GM19438 (cell line): ENCODE measurements around the gene PPIL6.

Source experiments
- ATAC-seq: cut with Tn5 transposase; IDR thresholded peaks from one replicate; pipeline ENCODE4 v1.9.1; 2021; ENCODE audit warnings: low read depth; ENCODE audit not compliant: unreplicated experiment

PPIL6 gene

DNA sequence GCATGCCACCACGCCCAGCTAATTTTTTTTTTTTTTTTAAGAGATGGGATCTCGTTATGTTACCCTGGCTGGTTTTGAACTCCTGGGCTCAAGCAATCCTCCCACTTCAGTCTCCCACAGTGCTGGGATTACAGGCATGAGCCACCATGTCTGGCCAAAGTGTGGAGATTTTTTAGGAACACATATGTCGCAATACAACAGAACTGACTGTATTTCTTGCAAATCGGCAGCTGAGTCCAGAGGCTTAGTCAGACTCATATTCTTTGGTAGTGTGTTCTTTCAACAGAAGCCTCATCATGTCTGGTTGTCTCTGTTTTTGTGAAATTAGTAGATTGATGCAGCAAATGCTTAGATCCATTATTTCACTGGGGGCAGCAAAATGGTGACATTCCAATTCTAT lies 34.2 kb downstream of the PPIL6 start:
- no peak for ATAC-seq

DNA sequence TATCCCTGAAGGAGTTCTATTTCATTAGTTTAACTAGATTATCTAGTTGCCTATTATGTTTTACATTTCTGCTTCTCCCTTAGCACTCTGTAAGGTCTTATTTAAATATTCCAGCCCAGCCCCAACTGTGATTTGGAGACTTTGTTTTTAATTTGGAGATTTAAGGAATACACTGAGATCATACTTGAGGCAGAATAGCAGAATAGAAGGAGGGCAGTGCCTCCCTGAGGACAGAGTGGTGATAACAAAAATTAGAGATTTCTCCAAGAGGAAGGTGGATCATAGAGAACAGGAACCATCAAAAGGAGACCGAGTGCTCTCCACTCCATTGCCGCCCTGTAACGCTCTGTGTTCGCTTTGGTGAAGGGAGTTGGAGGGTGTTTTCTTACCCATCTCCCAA lies 43.4 kb downstream of the PPIL6 start:
- no peak for ATAC-seq

DNA sequence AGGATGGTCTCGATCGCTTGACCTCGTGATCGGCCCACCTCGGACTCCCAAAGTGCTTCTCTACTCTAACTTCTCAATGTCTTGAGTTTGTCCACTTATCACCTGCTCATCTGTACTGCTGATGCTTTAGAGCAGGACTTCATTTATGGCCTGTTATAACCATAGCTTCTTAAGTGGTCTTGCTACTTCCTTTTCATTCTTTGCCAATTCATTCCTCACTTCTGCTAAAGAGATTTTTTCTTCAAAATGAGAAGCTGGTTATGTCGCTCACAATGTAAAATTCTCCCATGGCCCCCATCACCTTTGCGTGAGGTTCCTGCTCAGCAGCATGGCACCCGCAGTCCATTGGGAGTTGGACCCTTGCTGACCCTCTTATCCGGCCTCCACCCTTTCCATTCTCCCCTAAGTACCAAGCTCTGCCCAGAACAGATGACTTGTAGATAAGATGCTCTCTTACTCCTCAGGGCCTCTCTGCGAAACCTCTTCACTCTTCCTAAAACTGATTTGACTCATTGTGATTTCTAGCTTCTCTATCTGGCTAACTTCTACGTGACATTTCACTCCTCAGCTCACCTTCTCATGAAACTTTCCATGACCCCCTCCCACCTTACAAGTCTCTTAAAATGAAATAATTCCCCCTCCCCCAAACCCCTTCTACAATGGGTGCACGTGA lies 44.2 kb downstream of the PPIL6 start:
- ATAC-seq = no peak

DNA sequence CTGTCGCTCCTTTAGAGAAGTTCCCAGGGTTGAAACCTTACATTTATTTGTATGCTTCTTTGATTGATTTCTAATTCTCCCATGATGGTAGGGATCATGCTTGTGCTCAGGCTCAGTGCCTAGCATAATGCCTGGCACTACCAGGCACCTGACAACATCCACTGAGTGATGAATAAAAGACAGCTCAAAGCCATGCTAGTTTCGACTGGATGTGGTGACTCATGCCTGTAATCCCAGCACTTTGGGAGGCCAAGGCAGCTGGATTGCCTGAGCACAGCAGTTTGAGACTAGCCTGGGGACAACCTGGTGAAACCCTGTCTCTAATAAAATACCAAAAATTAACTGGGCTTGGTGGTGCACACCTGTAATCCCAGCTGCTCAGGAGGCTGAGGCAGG lies 46.5 kb downstream of the PPIL6 start:
- no peak for ATAC-seq

DNA sequence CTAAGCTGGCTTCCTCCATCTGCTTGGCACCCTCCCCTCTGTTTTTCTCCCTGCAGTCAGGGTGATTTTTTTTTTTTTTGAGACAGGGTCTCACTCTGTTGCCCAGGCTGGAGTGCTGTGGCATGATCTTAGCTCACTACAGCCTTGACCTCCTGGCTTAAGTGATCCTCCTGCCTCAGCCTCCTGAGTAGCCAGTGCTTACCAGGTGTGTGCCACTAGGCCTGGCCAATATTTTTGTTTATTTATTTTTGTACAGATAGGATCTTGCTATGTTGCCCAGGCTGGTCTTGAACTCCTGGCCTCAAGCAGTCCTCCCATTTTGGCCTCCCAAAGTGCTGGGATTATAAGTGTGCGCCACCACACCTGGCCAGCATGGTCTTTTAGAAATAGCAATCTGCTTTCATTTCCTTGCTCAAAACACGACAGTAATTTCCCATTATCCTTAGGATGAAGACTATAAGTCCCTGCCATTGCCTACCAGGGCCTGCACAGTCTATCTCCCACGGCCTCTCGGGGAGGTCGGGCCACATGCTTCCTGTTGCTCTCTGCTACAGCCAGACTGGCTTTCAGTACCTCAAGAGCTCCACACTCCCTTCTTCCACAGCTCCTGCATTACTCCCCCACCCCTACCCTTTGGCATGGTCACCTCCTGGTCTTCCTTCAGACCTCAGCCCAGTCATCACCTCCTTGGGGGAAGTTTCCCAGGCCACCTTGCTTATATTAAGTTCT lies 47.1 kb downstream of the PPIL6 start:
- no peak for ATAC-seq

DNA sequence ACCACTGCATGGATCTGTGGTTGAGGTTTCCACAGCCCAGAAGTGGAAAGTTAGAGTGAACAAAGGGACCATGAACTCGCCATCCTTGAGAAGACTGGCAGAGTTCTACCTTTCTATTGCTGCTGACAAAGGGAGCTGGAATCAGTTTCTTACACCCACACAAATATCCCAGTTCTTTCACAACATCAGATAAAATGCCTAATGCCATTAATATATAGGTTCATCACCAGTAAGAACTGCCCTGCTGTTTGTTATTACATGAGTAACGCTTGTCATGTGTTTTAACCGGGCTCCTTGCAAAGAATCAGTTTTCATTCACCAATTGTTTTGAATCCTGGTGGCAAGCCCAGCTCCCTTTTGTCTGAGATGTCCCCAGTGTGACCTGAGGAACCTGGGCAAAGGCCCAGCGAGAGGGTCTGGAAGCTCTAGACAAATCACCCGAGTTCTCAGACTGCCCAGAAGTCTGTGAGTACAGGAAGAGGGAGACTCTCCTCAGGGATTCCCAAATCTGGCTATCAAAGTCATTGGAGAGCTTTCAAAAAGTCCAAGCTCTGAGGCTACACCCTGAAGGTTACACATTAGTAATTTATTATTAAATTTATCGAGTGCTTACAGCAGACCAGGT lies 50.7 kb downstream of the PPIL6 start:
- no peak for ATAC-seq

DNA sequence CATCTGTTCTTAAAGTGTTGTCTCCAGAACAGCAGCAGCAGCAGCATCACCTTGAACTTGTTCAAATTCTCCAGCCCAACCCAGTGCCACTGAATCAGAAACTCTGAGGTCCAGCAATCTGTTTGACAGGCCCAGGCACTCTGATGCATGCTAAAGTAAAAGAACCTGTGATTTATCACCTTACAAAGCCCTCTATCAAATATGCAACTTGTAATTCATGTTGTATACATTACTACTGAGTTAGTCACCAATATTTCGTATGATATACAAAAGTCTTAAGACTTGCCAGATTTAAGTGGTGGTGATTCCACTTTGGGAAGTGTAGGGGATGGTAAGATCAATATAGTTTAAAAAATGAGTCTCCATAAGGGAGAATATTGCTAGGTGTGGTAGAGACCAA lies 52.2 kb downstream of the PPIL6 start:
- no peak for ATAC-seq

DNA sequence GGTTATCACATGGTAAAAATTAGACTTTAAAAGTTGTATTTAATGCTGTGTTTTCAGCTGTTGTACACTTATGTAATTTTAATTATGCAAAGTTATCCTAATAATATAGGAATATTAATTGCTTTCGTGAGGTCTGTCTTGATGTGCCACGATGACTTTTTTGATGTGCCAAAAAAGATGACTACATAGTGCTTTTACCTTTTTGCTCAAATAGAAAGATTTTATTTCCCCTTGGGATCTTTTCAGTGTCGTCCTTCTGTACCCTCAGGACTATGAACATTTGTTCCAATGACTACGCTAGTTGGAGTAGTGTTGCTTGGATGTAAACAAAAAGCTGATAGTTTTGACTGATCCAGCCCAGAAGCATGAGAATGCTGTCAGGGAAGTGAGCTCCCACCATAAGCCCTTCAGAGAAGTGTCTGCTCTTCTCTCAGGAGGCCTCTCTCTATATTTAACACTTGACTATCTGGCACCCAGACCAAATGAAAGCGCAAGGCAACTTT lies 56.9 kb downstream of the PPIL6 start:
- no peak for ATAC-seq

DNA sequence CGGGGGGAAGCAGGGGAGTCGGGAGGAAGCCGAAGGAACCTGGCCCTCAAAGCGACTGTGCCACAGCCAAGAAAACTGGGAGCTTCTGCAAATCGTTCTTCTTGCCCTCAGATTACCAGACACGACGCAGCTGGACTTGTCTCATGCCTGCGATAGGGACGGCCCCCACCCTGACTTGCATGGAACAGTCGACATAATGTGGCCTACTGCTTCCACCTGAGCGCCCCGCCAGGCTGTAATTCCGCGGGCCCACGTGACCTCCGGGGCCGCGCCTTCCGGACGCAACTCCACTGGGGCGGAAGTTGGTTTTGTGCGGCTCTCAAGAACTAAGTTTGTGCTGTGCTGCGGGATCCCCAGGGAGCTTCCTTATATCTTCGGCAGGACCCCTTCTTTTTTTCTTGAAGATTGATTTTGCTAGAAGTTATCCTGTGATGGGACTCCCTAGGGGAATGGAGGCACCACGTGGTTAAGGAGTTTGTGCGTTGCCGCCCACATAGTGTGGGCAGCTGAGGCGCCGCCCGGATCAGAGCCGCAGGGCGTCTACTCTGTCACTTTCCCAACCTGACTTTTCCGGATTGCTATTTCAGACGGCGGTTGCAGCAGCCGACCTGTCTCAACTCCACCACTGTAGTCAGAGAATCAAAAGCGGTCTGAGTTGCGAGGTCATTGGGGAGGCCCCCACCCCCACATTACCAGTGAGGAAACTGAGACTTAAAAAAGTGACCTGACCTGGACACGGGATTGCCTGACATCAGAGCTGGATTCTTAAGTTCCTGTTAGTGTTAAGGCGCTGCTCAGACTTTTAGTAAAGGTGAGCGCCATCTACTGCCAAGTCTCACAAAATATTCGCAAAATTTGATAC lies 57.6 kb downstream of the PPIL6 start:
- ATAC-seq = peak; percentile 63

DNA sequence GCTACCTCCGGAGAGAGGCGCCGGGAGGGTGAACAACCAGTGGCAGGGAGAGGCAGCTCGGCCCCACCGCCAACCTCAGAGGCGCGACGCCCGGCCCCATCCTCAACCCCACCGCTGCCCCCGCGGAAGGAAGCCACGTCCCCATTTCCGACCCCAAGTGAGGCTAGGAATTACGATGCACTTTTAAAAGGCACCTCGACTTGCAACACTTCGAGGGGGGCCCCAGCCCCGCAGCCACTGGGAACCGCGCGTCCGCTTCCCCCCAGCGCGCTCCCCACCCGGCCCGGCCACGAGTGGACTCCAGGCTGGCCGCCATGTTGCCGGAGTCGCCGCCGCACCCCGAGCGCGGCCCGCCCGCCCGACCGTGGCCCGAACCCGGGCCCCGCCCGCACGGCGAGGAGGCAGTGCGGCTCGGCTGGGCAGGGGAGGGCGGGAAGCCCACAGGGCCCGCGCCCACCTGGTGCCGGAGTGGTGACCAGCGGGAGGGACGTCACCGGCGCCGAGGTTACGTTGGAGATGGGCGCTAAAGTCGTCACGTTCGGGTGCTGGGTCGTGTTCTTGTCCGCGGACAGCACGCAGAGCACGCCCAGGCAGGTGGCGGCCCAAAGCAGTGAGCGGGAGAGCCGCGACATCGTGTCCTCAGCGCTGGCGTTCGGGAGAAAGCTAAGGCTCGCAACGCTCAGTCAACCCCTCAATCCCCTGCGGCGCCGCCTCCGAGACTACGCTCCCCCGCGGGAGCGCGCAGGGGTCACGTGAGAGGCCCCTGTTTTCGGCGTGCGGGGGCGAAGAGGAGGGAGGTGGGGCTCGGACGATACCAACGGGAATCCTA lies 58.5 kb downstream of the PPIL6 start, which contains the start of gene CD164:
CD164 (minus strand) TSS at position 721 of the 829 bp plus-strand sequence; CDS start at position 632, 89 bp downstream.
- ATAC-seq = peak; percentile 42

DNA sequence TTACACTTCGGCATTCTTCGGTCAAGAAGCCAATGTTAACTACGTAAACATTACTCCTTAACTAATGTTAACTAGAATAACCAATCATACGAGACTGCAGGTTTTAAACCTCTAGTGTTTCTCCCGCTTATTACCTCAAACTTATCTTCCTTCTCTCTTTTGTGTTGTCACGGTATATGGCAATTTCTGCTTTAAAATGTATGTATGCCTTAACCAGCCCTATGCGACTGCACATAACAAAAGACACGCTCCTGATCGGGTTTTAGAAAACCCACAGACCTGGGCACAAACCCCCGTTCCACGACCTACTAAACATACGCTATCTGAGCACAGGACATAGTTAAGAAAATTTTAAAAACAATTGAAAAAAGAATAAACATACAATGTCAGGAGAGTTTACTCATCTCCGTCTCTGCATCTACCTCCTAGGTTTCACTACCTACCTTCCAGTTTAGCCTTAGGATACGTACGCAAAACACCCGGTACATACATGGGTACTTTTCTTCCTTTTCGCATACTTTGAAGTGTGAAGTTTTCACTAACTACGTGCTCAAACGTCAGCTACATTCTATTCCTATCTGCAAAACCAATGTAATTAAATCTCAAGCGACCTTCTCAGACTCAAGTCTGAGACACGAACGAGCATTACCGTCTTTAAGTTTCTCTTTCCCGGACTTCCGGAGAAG lies 59.2 kb downstream of the PPIL6 start:
- ATAC-seq = no peak

DNA sequence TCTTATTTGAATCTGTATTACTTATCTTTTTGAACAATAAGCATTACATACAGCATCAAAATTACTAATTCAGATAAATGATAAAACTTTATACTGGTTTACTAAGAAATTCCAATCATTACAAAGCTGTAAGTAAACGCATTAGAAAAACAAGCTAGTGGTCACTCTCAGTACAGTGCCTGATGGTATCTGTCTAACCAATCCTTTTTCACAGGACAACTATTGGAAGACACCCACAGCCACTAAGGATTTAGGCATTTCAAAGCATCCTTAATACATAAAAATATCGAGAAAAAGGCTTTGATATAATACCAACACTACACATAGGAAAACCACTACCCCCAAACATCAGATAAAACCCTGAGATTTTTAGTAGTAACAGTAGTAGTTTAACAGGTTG lies 60.7 kb downstream of the PPIL6 start:
- ATAC-seq = no peak

DNA sequence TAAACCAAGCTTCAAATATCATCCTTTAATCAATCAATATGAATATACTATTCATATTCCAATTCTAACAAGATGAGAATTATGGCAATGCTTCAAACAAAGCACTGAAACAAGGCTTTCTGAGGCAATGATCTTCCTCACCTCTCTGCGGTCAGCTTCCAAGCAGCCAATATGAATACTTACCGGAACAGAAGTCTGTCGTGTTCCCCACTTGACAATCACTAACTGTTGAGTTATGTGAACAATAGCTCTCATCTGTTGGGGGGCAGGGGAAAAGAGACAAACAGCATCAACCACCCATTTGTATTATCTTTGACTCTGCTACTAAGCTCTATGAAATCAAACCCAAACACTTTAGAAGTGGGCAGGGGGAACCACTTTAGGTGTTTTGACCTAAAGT lies 62.7 kb downstream of the PPIL6 start:
- ATAC-seq = no peak

DNA sequence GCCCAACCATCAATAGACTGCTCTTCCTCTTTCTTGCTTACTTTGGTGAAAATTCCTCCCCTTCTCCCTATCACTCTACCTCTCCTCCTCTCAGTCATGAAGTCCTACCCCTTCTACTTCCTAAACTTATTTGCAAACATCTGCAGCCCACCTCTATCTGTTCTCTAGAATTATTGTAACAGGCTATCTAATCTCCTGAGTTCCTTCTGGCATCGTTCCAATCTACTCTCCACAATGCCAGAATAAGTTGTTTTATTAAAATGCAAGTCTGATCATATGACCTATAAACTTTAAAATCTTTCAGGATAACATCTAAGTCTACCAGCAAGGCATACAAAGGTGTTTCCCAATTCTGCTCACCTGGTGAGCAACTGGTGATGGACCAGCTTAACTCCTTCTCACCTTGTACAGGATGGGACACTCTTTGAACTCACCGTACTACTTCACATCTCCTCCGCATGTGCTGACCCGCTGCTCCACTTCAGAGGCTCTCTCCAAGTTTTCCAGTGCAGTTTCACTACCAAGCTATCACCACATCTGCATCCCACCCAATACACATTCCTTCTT lies 66.0 kb downstream of the PPIL6 start:
- ATAC-seq = no peak

DNA sequence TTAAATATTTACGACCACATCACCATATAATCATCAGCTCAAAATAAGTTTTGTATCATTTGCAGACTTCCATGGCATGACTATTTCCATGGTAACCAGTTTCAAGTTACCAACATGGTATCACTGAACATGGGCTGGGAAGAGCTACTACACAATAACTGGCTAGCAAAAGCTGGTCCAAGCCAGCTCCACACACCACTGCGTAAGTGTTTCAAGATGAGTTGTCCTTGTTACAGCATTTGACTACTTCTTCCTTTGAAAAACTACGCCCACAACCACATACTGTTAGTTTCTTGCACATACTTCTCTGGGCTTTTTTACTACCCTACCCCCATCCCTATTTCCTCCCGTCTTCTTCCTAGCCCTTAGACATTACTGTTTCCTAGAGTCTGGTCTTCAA lies 66.7 kb downstream of the PPIL6 start:
- peak; percentile 94 for ATAC-seq

DNA sequence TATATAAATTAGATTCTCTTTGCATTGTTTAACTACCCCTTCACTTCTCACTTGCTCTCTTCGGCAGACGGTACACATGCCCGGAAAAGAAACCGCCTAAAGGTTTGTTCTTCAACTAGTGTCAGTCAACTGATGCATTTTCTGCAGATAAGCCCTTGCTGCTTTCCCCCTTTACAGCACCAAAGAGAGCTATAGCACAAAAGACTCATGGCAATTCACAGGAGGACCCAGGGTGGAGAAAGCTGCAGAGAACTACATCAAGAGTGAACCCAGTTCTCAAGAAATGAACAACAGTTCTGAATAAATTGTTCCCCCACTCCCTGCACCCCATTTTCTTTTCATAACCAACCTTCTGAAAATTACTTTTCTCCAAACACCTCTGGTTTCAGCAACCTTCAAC lies 67.1 kb downstream of the PPIL6 start:
- ATAC-seq = peak; percentile 6

DNA sequence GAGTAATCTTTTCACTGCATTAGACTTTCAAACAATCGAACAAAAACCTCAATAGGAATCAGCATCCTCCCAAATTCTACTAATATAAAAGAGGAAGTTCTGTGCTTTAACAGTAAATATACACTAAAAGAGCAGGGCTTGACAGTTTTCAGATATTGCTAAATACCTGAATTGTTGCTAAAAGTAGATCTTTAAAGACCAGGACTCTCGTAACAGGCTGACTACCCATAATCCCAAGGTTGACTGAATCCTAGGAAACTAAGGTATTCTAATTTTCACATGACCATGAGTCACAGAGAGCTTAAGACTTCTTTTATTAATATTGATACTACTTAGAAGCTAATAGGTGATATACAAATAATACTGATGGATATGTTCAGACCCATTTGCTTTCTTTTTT lies 68.3 kb downstream of the PPIL6 start:
- no peak for ATAC-seq

DNA sequence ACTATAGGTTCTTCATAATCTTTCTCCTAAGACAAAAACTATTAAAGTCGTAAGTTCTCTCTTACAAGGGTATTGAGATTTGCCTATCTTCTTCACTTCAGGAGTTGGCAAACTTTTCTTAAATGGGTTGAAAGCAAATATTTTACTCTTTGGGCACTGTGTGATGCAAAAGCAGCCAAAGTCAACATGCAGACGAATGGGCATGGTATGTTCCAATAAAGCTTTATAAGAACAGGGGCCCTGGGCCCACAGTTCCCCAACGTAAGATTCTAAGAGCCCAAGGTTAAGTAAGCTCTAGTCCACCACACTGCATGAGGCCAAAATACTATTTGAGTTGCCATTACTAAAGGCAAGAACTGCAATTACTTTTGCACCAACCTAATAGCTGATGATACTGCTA lies 69.6 kb downstream of the PPIL6 start:
- ATAC-seq = no peak

DNA sequence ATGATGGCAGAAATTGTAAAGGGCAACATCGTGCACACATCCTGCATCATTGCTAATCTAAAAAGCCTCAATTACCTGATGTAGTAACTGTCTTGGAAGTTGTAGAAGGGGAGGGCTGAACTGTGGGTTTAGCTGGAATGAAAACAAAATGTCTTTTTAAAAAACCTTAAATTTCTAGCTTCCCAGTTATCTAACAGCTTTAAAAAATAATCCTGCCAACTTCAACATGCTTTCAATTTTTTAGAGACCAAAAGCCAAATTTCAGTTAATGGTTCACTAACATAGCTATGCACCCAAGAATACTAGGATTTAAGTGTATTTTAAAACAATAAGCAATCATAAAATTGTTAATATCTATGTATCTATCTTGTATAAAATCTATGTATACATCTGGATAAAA lies 70.1 kb downstream of the PPIL6 start:
- no peak for ATAC-seq
